ENCODE data around the gene POLA1.
"Not testable (repeated sequence)": the region's sequence is repeated elsewhere in the genome, so short reads cannot be mapped to it uniquely, and the experiment has no call there.

The POLA1 gene

DNA sequence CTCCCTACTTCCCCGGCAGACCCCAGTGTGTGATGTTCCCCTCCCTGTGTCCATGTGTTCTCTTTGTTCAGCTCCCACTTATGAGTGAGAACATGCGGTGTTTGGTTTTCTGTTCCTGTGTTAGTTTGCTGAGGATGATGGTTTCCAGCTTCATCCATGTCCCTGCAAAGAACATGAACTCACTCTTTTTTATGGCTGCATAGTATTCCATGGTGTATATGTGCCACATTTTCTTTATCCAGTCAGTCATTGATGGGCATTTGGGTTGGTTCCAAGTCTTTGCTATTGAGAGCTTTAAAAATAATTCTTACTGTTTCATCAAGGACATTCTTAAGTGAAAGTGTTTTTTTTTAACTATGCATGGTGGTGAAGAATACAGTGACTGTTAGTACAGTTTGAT lies 126.1 kb downstream of the POLA1 start:
- DNase-seq, result not testable (repeated sequence)

DNA sequence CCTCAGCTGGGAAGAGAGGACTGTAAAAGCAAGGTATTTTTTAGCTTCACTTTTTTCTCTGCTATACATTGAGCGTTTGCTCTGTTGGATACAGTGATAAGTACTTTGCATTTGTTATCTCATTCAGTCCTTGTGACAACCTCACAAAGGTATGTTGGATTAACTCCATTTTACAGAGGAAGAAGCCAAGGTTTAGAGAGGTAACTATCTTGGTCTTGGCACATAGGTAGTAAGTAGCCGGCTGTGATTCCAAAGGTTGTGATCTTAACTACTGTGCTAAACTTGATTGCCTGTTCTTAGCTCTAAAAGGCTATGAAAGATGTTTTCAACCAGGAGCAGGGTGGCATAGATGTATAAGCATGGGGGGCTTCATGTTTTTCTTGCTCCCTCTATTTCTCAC lies 134.4 kb downstream of the POLA1 start:
- no peak for DNase-seq

DNA sequence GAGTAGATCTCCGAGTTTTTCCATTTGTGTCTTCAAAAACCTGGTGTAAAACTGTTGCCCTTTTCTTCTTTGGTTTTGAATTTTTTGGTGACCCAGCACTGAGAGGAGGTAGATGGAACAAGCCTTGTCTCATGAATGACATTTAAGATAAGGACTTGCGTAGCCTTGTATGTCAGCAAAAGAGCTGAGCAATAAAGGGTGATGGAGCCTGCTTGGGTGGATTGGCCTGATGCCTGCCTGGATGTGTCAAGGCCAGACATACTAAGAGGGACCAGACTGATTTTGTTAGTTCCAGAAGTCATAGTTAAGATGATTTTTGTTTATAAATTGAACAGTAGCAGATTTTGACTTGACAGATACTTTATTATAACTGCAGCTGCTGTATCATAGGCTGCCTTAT lies 134.9 kb downstream of the POLA1 start:
- DNase-seq, result no peak

DNA sequence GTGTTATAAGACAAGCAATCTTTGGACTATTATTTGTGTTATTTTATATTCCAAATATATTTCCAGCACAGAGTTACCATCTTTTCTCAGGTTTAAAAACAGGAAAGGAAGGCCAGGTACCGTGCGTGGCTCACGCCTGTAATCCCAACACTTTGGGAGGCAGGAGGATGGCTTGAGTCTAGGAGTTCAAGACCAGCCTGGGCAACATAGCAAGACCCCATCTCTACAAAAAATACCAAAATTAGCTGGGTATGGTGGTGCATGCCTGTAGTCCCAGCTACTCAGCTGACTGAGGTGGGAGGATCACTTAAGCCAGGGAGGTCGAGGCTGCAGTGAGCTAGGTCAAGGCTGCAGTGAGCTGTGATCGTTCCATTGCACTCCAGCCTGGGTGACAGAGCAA lies 140.0 kb downstream of the POLA1 start:
- DNase-seq, result no peak

DNA sequence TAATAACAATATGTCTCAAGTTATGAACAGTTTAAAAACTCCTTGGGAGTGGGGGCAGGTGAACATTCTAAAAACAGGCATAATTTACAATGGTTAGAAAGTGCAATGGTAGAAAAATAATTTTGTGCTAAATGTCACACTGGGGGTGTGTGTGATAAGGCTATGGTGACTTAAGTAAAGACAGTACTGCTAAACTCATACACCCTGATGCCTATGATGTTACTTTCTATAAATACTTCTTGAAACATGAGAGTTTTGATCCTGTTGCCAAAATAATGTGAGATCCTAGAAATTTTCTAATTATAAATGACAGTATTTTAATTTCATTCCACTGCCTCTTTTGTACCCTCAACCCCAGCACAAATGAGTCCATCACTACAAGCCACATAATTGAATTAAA lies 144.2 kb downstream of the POLA1 start:
- no peak for DNase-seq

DNA sequence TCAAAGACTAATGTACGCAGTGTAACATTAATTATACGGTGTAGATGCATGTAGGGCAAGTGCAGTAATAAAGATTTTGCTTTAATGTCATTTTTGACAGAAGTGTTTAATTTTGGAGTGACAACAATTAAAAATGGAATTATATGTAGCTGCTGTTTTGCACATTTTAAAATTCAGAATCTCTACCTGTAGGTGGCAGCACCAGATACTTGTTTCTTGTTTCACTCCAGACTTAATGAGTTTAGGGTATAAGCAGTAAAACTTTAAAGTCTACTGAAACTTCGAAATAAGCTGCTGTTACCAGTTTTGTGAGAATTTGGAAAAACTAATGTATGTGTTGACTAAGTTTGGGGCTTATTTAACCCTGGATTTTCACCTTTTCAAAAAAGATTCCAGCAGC lies 144.9 kb downstream of the POLA1 start:
- no peak for DNase-seq

DNA sequence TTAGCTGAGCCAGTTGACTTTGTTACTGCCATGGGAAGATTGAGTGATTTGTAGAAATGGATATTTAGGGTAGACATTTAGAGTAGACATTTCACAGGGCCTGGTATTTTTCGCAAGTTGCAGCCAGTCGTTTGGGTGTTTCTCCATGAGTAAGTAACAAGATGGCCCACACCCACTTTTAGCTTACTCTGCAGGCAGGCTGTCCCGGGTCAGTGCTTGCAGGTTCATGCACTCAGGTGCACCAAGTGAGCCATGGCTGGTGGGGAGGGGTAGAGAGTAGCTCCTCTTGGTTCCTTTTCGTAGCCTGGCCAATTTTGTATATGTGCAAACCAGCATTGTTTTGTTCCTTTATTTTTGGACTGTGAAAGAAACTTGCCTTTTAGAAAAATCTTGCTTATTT lies 145.6 kb downstream of the POLA1 start:
- DNase-seq, result no peak

DNA sequence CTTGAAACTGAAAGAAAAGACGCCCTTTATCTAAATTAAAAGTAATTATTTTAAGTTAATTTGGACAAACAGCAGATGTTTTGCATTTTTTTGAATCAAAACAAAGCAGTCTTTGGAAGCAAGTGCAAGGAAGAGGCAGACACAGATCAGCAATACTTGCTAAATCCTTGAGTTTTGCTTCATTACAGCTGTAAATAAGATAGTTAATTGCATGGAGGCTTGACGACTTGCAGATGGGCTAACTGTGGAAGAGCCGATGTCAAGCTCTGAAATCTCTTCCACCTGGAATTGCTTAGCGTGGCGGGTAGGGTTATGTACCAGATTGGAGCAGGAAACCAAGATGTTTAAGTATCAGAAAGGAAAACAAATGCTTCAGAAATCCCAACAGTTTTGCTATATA lies 148.8 kb downstream of the POLA1 start:
- DNase-seq, result no peak

DNA sequence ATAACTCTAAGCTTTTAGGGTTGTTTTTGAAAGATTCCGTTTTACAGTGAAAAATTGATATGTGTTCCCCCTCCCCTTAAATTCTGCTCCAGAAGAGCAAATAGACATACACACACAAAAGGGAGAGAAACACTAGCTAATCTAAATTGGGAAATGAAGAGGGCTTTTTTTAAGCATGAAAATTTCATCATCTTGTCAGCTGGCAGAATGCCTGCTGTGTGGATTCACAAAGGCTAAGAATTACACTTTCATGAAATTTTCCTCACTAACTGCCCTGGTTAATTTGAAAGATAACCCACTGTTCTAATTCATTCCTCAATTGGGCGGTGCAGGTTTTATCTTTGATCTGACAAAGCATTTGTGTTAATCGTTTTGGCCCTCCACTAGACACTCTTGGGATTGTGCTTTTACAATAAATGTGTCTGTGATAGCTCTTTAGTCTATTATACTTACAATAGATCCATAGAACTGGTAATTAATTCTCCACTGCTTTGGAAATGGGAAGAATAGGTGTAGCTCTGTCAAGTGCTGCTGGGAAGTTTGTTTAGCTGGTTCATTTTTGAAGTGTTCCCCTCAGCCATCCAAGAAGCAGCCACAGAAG lies 152.9 kb downstream of the POLA1 start:
- no peak for DNase-seq

DNA sequence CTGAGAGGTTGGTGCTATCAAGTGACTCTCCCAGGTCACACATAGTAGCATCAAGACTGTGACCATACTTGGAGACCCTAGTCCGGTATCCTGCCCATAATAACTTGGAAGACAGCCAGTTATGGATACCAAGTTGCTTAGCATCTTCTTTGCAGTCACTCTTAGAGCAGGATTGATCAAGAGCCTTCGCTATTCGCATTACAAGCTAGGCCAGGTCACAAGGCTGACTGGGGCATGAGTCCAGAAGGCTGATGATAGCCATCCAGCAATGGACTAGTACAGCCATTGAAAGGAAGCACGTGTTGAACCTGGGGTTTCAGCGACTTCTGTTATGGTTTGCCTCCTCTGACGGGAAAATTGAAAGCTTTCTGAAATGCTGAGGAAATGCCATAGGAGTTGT lies 157.6 kb downstream of the POLA1 start:
- no peak for DNase-seq

DNA sequence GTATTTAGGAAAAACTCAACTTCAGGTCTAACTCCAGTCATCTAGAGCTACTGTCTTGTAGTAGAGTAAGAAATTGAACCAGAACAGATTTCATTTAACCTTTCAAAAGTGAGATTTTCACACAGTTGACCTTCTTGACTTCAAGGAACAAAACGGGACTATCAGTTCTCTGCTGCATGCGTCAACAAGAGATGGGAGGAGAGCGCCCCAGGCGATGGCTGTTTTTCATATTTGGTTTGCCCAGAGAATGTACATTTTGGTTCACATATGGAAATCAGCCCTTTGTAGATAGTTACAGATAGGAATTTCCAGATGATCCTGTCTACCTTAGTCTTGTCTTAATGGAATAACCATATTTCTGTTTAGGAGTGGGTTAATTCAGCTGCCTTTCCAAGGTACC lies 158.1 kb downstream of the POLA1 start:
- DNase-seq, result no peak

DNA sequence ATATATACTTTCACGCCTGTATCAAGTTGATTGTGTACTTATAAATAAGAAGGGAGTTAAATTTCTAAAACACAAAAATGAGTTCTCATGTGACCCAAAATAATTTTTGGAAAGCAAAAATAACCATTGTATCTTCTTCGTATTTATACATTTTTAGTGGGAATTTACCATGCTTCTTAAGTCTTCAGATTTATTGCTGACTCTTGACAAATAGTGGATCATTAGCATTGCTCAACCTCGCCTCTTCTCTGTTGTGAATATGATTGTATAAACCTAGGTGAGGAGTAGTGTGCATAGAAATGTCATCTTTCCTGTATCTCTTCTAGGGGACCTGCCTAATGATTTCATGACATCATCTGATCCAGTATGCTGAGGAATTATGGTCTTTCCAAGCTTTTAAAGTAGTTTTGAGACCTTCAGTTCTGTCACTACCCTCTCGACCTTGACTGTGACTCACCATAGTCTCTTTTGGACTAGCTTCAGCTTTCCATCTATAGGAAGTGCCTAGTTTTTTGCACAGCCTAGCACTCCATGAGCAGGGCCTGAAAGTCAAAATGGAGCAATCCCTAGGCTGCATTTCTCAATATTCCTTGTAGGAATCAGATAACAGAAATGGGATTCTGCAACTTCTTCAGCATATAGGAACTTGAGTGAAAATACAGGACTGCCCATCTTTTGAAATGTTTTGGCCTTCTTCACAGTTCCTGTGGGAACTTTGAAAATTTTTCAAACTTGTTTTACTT lies 164.5 kb downstream of the POLA1 start:
- no peak for DNase-seq

DNA sequence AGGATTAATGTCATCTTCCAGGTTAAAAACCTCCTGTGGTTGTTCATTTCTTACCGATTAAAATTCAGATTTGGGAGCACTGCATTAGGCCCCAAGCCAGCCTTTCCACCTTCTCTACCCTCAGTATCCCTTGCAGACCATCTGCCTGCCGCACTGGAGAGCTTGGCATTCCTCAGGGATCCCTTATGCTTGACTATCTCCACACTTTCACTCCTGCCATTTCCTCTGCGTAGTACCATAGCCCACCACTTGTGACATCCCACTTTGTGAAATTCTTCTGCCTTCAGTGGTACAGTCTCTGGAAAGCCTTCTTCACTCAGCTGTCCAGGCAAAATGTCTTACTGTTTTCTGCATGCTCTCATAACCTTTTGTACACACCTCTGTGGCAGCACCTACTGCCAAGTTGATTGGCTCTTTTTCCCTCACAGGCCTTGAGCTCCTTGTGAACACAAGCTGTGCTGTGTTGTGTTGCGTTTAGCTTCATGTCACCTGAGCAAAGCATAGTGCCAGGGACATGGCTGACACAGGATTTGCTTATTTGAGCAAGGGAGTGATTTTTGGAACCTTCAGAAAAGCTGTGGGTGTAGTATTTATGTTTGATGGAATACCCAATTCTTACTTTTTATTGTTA lies 165.6 kb downstream of the POLA1 start:
- no peak for DNase-seq

DNA sequence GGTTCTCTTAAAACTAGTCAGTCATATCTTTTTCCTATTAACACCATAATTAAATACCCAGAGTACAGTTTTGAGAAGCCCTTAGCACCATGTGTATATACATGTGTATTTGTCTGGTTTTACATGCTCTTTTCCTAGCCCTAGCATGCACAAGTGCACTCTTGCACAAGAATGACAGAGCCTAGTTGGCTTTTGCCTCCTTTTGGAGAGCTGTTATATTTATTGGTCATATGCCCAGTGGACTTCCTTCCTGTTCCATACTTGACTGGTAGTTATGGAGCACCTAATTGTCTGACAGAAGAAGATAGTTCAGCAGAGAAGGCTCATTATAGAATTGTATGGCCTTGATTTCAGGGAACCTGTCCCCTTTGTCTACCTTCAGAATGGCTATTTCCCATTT lies 166.4 kb downstream of the POLA1 start:
- DNase-seq, result peak; percentile 31

DNA sequence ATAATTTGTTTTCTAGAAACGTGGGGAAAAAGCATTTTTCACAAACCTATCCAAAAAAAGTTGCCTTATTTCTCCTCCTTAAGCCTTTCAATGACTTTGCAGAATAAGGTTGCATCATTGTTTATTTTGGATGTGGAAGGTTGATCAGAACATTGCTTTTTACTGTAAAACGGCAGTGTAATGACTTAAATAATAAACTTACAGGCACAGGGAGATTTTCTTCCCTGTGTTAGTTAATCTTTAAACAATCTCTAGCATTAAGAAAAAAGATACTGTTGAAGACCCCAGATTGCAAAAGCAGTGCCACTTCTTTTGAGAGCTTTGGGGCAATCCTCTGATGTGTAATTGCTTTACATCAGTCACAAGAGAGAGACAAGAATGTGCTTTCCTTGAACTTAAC lies 168.6 kb downstream of the POLA1 start:
- DNase-seq, result no peak

DNA sequence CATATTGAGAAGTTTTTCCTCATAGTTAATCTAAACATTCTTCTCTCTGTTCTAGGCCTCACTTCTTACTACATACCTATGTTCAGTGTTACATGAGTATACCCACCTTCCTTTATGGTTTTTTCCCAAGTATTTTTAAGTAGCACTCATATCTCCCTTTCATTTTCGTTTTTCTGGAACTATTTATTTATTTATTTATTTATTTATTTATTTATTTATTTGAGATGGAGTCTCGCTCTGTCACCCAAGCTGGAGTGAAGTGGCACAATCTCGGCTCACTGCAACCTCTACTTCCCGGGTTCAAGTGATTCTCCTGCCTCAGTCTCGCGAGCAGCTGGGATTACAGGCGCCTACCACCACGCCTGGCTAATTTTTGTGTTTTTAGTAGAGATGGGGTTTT lies 170.1 kb downstream of the POLA1 start:
- DNase-seq, result not testable (repeated sequence)

DNA sequence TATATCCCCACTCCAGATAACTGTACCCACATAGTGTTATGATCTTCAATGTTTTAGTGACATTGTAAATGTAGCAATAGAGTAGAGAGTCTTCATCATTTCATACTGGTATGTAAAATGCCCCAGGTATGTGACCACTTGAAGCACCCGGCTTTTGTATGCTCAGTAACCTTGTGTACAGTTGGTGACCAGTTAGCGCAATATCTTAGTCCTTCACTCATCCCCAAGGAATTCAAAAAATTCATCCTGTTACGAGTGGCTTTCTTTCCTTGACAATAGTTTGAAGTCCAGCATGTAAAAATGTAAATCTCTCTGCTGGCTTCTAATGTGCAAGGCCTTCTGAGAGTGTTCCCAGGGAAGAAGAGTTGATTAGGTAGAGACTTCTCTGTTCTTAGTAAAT lies 176.4 kb downstream of the POLA1 start:
- DNase-seq, result no peak

DNA sequence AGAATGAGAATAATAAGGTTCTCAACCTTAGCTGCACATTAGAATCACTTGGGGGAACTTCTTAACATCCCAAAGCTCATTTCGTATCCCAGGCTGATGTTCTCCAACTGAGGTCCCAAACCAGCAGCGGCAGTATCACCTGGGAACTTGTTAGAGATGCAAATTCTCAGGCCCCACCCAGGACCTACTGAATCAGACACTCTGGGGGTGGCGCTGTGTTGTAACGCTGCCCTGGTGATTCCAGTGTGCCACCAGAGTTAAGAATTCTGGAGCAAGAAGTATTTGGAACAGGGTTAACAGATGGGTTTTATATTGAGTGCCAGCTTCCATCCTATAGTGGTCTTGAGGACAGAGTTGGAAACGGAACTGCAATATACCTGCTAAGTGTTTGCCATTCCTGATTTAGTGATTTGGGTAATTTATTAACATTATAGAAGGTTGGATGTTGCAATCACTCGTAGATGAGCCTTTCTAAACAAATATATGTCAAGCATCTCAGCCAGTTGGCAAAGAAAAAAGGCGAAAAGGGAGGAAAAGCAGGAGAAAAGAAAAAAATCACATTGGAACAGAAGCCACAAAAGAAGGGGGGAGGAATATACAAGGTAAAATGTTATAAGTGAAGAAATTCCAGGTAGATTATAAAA lies 181.0 kb downstream of the POLA1 start:
- no peak for DNase-seq

DNA sequence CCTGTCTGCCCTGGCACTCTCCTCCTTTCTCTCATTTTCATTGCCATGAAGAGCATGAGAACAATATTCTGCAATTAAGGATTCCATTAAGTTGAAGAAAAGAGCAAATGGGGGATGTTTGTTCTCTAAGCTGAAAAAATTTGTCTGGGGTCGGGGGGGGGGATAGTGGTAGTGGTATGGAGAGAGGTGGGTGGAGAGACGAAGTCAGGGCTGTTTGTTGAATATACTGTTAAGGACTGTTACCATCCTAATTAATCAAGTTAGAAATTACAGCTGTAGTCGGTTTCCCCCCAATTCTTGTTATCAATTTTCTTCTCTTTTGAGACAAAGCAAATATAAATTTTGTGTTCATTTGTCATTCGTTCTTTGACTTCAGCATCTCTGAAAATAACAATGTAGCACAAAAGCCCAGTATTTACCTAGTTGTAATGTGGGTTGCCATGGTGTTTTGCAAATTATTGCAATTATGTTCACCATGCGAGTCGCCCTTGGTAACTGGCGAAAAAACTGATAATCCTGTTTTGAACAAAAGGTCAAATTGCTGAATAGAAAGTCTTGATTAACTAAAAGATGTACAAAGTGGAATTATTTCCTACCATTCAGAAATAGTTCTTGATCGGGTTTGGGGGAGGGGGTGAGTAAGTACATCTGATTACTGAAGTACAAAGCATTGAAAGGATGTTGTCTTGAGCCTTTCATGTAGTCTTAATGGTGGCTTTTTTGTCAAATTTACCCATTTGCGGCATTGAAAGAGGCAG lies 183.0 kb downstream of the POLA1 start:
- DNase-seq, result no peak

DNA sequence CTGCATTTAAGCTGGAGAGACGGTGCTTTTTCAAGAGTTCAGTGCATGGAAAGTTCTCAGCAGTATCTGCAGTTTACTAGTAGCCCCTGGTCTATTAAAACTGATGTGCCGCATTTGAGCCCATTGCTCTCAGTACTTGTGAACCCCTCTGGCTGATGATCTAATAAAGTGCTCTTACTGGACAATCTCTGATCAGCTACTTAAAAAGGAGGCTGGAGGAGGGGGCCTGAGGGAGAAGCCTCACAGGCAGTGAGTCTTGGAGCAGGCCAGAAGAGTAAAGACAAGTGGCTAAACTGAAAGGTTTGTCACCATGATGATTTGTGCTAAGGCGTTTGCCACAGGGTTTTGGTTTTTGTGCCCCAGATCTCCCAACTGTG lies 183.6 kb downstream of the POLA1 start:
- no peak for DNase-seq

DNA sequence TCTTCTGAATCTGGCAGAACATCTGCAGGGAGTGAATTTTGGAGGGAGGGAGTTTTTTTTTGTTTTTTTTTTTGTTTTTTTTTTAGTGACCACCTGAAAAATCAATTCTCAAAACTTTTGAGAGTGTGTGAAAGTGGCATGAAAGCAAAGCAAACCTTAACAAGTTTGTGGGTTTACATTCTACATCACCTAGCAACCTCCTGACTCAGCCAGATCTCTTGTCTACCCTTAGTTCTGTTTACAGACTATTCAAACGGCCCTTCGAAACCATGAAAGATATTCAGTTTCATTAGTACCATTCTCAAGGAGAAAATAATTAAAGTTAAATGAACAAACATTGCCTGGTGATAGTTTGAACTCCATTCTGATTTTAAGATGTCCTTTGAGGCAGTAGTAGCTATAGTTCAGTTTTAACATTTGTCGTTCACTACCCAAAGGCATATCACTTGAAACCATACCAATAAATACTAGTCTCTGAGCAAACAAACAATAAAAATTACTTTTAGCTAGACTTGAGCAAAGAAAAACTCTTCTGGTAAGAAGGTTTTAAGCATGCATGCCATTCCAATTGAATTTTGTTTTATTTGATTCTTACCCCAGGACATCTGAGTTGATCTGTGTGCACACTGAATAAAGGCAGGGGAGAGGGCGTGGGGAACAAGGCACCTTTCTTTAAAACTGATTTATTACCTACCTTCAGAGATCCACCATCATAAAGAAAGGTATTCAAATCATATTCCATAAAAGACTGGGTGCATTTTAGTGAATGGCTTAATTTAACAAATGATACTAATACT lies 184.3 kb downstream of the POLA1 start:
- no peak for DNase-seq

DNA sequence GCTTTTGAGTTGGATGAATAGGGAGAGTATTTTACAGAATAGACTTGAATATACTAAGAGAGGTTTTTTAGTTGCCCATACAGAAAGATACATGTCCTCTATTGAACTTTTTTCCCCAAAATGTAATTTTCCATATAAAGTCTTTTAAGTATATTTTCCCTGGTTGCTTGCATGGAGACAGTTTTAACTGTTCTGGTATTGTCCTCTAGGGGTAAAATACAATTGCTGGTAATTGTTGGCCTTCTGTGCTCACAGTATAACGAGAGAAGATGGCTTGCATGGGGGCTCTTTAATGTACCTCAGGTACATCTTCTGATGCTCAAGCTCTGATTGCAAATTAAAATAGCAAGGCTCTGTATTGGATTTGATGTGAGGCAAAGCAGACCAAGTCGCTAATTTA lies 186.0 kb downstream of the POLA1 start:
- DNase-seq, result no peak

DNA sequence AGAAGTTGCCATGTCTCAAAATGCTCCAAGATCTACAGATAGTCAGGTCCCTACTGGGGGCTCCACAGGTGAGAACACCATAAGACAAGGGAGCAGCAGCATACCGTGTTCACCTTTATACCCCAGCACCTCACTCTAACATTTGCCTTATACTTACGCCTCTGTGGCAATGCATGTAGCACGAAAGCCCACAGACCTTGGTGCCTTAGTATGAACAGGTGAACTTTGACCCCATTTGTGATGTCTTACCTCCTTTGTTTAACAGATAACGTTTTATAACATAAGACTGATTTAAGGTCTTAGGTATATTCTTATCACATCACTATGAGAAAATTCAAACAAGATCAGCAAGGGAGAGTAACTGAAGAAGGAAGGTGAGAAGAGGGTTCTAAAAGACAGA lies 193.2 kb downstream of the POLA1 start:
- DNase-seq, result no peak

Data from NCI-H2029 (cell line).